CD1c-positive myeloid dendritic cell (primary cell): ENCODE results near the gene FRMD4A.
"Not testable (repeated sequence)": the region's sequence is repeated elsewhere in the genome, so short reads cannot be mapped to it uniquely, and the experiment has no call there.

Source experiments
- DNase-seq: peaks from one replicate; pipeline ENCODE4 v3.0.0-alpha.2; 2016; ENCODE audit errors: extremely low spot score

Gene FRMD4A

DNA sequence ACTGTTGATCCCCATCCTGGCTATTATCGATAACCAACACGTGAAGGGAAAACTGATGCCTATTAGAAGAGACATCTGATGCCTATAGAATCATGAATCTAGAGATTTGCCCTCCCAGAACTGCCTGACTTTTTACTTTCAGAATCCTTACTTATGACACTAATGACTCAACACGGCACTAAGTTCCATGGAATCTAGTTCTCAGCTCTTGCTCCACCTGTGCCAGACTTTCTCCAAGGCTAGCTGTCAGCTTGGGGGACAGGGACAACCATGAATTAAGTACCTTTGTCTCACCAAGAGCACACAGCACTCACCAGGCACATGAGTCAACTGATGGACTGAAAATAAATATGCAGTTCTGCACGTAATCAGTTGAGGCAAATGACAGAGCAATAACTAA is 184.2 kb downstream of the FRMD4A start:
- DNase-seq, result no peak

DNA sequence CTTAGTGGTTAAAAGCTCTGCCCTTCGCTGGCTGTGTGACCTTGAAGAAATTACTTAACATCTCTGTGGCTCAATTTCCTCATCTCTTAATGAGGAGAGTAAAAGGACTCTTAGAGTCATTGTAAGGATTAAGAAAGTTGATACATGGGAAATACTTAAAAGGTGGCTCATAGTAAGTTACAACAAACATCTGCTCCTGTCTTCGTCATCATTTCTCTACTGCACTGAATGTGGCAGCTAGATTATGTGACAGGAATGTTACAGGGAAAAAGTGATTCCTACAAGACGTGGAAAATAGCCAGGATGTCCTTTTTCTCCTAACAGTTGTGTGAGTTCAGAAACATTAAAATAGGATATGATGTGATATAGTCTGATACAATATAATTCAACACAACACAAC is 184.7 kb downstream of the FRMD4A start:
- DNase-seq, result no peak

DNA sequence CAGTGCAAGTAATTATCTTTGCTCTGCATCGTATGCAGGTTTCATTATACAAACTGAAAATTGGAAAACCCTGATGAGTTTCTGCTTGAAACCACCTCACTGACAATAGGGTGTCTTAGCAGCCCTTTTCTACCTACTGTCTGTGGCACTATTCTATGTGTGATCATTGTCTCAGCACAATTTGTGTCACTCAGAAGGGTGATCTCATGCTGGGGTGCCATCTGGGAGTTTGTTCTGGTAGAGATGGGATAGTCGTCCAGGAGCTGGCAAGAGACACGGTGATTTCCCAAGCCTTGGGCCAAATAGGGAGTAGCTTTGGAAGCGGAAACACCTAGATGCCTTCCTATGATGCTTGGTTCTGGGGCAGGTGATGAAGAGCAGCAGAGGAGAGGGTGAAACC is 186.3 kb downstream of the FRMD4A start:
- no peak for DNase-seq

DNA sequence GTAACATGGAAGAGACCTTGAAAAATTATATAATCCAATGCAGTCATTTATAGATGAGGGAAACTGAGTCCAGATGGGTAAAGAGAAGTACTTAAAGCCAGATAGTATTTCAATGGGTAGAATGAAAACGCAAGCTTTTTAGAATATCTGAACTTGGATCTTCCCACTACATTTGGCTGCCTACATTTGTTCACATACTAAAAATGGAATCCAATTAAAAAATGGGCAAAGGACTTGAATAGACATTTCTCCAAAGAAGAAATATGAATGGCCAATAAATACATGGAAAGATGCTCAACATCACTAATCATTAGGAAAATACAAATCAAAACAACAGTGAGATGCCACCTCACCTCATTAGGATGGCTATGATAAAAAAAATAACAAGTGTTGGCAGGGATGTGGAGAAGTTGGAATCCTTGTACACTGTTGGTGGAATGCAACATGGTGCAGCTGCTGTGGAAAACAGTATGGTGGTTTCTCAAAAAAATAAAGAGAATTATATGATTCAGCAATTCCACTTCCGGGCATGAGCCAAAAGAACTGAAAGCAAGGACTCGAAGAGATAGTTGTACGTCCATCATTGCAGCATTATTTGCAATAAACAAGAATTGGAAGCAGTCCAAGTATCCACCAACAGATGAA is 188.0 kb downstream of the FRMD4A start:
- no peak for DNase-seq

GRCh38 chr10:14141283-14141682 is 189.4 kb downstream of the FRMD4A start:
- DNase-seq, result no peak

DNA sequence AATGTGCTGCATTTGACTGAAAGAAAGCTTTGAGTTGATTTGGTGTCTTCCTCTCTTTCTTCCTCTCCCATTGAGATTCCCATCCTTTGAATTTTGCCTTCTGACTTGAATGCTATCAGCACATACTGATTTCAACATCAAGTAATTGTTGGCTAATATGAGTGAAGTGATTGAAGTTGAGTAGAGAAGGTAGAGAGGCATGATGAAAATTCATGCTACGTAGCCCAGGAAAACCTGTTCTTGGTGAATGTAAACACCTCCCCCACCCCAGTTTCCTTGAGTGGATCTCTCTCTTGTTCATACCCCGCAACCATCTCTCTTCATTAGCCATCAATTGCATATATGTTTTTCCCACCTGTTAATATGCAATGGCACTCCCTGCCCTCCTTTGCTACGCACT is 193.3 kb downstream of the FRMD4A start:
- no peak for DNase-seq

GRCh38 chr10:14135196-14135595 is 195.5 kb downstream of the FRMD4A start:
- not testable (repeated sequence) for DNase-seq

DNA sequence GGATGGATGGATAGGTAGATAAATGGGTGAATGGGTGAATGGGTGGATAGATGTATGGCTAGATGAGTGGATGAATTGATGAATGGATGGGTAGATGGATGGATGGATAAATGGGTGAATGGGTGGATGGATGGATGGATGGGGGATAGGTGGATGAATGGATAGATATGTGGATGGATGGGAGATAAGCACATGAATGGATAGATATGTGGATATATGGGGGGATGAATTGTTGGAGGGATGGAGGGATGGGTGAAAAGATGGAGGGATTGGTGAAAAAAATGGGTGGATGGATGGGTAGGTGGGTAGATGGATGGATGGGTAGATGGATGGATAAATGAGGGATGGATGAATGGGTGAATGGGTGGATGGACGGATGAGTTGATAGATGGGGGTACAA is 196.4 kb downstream of the FRMD4A start:
- no peak for DNase-seq

DNA sequence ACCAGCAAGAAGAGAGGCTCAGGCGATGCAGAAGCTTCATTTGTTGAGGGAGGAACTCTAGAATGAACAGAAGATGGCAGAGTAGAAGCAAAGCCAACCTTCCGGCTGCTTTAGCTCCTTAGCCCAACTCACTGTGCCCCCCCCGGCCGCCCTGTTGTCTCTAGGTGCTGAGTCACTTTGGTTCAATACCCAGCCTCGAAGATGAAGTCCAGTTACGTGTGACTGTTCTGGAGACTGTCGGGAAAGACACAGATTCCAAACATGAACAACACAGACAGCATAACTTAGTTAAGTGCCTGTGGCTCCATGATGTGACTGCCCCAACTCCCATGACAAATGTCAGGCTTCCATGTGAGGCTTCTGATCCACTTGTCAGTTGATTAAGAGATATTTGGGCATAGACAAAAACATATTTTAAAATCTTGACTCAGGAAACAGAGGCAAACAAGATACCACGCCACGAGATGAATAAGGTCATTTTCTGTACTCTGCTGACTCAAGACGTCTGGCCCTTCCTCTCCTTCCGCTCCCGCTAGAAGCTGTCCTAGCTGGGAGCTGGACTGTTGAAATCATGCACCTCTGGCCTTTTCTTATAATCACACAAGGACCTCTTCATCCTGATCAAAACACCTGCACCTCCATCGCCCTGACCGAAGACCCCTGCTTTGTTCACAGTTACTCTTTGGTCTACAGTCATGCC is 199.3 kb downstream of the FRMD4A start:
- no peak for DNase-seq

DNA sequence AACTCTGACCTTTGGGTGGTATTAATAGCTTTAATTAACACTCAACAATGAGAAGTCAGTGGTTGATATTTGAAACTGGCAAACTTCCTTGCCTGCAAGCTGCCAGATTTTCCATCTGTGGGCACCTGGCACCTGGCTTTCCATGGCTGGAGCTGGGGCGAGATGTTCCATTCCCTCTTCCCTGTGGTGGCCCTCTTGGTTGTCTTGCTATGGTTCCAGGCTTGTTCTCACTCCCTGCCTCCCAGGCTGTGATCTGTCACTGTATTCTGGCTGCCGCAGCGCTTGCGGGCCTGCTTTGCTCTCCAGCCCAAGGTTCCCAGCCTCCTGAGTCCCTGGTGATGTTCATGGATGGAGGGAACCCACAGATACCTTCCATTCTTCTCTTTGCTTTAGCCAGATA is 201.0 kb downstream of the FRMD4A start:
- no peak for DNase-seq

- no peak for DNase-seq
Measured at GRCh38 chr10:14128519-14128918, 202.2 kb downstream of the FRMD4A start.

DNA sequence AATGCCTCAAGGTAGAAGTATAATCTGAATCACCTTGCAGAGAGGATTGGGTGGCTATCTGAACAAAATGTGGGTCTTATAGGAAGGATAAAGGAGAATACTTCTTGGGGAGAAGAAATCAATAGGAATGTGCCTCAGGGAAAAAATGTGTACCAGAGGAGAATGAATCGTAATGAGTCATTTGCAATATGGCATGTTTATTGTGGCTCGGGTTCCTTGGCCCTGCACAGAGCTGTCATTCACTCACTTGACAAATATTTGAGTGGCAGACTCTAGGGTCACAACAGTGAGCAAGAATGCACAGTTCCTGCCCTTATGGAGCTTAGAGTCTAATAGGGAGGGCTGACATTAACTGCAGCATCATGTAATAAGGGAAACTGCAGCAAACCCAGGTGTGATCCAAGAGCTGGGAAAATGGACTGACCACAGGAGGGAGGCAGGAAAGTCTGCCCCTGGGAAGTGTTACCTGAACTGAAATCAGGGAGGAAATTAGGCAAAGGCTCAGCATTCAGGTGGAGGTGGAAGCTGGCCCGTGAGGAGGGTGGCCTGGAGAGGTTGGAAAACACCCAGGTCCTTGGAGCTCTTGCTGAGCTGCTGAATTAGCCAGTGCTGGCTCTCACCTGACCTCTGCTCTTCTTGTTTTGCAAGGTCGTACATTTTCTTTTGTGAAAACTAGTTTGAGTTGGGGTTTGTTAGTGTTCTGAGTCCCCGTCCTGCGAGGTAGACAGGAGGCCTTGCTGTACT is 203.9 kb downstream of the FRMD4A start:
- DNase-seq, result no peak

DNA sequence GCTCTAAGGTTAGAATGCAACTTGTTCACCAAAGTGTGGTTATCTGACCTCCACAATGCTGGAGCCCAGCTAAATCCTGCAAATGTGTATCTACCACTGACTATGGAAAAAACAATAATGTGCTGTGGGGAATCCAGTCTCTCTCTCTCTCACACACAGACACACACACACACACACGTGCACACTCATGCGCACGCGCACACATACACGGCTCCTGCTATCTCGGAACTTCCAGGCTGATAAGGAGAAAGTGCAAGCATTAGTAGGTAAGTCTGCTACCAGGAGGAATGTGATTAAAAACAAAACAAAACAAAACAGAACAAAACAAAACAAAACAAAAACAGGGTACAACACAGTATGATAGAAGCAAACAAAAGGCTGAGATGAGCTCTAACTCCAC is 205.2 kb downstream of the FRMD4A start:
- DNase-seq, result no peak

DNA sequence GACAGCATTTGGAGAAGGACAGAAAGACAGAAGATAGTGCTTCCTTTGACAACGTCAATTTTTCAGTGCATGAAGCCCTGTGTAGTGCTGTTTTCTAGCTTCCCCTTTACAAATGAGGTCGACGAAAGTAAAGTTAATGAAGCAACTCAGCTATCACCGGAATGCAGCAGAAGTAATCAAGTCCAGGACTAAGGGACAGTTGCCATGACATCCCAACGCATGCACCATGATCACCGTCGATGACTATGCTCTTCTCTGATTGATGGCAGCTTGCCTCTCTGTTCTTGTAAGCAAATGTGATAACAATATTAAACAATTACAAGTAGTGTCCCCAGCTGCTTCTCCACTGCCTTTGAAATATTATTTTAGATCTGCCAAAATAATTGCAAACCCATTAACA is 205.8 kb downstream of the FRMD4A start:
- DNase-seq, result no peak

DNA sequence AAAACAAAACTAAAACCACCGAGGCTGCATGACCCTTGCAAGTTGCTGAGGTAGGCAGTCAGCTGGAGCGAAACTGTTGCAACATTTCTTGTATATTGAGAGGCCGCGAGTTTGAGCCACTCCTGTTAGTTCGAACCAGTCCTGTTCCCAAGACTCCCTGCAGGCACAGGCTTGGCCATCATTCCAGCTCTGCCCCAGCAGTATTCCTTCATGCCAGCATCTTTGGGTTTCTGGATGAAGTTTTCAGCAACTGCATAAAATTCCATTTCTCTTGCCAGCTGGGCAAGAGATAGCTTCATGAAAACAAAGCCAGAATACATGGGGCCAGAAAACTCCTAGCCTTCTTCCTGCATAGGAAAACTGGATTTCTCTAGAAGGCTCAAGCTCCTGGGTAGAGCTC is 207.6 kb downstream of the FRMD4A start:
- no peak for DNase-seq

DNA sequence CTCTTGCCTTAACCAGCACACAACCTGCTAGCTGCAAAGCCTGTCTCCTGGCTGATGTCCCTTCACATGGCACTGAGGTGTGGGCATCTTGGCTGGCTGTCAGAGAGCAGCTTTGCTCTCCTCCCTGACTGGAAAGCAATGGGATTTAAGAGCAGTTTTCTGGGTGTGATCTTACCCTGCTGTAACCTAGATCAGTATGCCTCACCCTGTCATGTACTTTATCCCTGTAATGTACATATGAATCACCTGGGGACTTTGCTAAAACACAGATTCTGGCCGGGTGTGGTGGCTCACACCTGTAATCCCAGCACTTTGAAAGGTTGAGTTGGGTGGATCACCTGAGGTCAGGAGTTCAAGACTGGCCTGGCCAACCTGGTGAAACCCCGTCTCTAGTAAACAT is 209.9 kb downstream of the FRMD4A start:
- no peak for DNase-seq

DNA sequence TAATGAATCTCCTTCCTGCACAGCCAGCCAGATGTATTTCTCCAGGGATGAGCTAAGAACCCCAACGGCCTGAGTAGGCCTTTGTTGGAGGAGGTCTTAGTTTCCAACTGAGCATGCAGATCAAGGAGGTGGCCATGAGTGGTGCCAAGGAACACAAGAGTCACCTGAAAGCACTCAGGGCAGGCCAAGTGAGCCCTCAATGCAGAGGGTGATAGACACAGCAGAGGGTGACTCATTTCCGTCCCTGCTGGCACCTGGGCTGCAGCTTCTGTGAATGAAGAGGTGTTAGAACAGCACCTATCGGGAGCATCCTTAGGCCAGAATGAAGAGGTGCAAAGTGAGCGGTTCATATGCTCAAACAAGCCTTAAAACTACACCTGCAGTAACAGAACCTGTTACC is 211.8 kb downstream of the FRMD4A start:
- DNase-seq, result no peak

DNA sequence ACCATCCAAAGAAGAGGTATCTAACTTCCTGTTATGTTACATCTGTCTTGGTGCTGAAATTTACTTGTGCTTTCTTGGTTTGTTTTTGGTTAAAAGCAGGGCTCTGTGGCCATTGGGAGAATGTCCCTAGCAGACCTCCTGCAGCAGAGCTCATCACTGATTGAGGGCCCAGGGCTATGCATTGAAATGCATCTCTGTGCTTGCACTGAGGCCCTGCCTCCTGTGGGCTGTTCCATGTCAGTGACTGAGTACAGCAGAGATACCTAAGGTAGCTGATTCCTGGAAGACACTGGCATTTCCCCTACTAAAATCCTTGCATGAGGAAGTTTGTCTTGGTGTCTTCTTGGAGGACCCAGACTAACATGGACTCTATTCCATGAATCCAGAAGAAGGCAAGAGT is 213.9 kb downstream of the FRMD4A start:
- DNase-seq, result no peak

- no peak for DNase-seq
Measured at GRCh38 chr10:14116021-14116420, 214.7 kb downstream of the FRMD4A start.

- no peak for DNase-seq
Measured at GRCh38 chr10:14114791-14115190, 215.9 kb downstream of the FRMD4A start.

- no peak for DNase-seq
Measured at GRCh38 chr10:14112056-14112455, 218.7 kb downstream of the FRMD4A start.

DNA sequence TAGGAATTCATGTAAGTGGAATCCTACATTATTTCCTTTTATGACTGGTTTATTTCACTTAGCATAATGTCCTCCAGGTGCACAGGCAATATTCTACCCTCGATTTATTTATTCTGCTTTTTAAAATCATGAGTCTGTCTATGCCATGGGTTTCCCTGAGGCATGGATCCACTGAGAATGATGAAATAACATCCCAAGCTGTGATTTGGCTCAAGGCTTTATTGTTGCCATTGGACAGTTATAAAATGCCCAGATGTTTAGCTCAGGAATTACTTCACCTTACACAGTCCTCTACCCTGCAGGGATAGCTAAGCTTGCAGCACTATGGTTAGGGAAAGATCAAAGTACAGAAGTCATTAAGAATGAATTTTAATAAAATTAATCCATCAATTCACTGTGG is 219.5 kb downstream of the FRMD4A start:
- DNase-seq, result no peak

GRCh38 chr10:14106828-14107227 is 223.9 kb downstream of the FRMD4A start:
- DNase-seq, result no peak
